HG03432 (cell line): ENCODE results near the gene OSCAR.
"Not testable (repeated sequence)": the region's sequence is repeated elsewhere in the genome, so short reads cannot be mapped to it uniquely, and the experiment has no call there.

ENCODE experiments used
- ATAC-seq: cut with Tn5 transposase; IDR thresholded peaks from one replicate; pipeline ENCODE4 v1.9.1; 2021; ENCODE audit warnings: mild to moderate bottlenecking, moderate library complexity; ENCODE audit not compliant: unreplicated experiment

Gene OSCAR

GRCh38 chr19:54127688-54128440 lies 27.3 kb upstream of the OSCAR start:
- ATAC-seq: no peak

DNA sequence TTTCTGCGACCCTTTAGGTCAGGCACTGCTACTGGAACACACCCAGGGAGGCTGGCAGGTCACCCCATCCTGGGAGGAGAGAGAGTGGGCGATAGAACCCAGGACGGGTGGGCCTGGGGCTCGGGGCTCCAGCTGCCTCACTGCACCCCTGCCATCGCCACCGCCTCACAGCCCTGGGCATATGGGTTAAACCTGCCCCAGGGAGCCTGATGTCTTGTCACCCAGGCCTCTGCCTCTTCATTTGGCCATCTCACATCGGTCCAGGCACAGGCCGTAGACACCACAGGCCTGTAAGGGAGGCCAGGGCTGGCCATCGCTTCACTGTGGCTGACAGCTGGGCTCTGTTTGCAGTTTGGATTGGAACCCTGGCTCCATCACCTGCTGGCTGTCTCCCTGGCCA lies 25.1 kb upstream of the OSCAR start:
- ATAC-seq: no peak

DNA sequence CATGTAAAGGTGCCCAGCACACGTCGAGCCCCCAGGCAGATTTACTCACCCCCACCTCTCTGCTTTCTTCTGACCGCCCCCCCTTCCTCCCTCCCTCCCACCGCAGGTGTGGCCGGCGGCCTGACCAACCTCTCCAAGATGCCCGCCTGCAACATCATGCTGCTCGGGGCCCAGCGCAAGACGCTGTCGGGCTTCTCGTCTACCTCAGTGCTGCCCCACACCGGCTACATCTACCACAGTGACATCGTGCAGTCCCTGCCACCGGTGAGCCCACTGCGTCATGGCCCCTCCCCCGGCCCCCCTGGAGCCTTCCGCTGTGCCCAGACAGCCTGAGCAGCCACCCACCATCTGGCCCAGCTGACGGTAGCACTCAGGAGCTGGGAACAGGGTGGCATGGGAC lies 23.8 kb upstream of the OSCAR start:
- ATAC-seq: no peak

GRCh38 chr19:54123682-54124081 lies 23.1 kb upstream of the OSCAR start:
- no peak for ATAC-seq

DNA sequence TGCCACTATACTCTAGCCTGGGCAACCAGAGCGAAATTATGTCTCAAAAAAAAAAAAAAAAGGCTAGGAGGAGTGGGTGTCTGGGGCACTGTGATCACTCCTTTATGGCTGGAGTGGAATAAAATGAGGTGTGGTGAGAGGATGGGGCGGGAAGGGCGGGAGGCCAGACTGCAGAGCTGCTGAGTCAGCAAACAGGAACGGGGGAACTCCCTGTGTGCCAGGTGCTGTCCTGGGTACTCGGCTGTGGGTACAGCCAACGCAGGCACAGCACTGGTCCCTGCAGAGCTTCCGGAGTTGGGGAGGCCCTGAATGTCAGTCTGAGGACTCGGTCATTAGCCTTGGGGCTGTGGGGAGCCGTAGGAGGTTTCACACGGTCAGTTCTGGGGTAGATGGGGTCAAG lies 20.7 kb upstream of the OSCAR start:
- ATAC-seq: no peak

GRCh38 chr19:54115109-54116063 lies 14.8 kb upstream of the OSCAR start, which contains the start of the genes PRPF31 and TFPT:
PRPF31 (plus strand) TSS chr19:54115754; CDS start chr19:54118279, 2,525 bp downstream.
TFPT (minus strand) TSS chr19:54115657; CDS start chr19:54115269, 388 bp downstream.
- ATAC-seq: peak; percentile 82

- no peak for ATAC-seq
Observed at GRCh38 chr19:54114340-54115108, 13.9 kb upstream of the OSCAR start.

- no peak for ATAC-seq
Observed at GRCh38 chr19:54109651-54110050, 9.0 kb upstream of the OSCAR start.

GRCh38 chr19:54108496-54108895 lies 7.9 kb upstream of the OSCAR start:
- ATAC-seq: no peak

DNA sequence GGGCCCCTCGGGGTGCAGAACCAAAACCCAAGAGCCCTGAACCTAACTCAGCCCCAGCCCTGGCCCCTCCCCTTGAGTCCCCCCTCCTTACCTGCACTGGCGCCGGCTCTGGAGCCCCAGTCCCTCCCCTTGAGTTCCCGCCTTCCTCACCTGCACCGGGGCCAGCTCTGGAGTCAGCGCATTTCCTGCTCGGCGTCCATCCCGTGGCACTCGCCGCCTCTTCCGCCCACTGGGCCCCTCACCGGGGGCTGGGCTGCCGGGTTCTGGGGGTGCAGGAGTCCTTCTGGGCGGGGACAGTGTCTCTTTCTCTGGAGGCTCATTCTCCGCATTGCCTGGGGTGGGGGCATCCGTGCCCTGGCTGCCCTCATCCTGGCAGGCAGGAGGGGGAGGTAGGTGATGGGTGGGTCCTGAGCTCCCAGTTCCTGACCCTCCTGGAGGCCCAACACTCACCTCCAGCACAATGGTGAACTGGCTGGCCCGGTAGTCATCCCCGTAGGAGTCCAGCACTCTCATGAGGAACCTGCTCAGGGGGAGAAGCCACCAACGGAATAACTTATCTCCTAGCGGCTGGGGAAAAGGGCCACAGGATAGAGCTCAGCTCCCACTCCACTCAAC lies 7.4 kb upstream of the OSCAR start:
- no peak for ATAC-seq

GRCh38 chr19:54106716-54107115 lies 6.1 kb upstream of the OSCAR start:
- ATAC-seq: no peak

- ATAC-seq: no peak
Observed at GRCh38 chr19:54105796-54106195, 5.2 kb upstream of the OSCAR start.

- no peak for ATAC-seq
Observed at GRCh38 chr19:54104998-54105715, 4.6 kb upstream of the OSCAR start.

DNA sequence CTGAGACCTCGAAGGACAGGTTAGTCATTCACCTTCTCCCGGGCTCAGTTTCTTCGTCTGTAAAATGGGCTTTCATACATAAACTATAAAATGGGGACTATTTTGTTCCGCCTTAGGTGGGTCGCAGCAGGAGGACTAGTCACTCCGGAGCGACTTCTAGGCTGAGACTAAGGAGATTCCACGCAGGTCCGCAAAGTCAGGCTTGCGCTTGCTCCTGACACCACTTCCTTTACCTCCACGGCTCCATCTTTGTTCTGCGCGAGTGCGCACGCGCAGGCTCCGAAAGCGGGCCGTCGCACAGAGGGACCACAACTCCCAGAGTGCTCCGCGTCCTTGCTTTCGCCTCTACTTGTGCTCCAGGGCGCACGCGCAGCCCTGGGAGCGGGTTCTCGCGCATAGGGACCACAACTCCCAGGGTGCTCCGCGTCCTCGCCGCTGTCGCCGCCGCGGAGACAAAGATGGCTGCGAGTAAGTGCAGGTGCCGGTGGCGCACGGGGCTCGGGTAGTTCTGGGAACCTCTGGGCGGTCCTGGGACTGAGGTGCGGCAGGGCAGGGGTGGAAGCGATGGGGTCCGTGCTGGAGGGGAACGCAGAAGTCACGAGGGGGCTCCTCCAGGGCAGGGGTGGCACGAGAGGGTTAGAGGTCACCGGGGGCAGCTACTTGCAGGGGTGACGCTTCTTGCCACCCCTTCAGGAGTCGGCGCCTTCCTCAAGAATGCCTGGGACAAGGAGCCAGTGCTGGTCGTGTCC lies 2.0 kb upstream of the OSCAR start, which contains the start of gene NDUFA3:
Gene NDUFA3, plus strand, starts transcription at position 435 of the 749 bp plus-strand sequence. Its CDS starts 24 bp downstream, at position 459.
- peak; percentile 94 for ATAC-seq

DNA sequence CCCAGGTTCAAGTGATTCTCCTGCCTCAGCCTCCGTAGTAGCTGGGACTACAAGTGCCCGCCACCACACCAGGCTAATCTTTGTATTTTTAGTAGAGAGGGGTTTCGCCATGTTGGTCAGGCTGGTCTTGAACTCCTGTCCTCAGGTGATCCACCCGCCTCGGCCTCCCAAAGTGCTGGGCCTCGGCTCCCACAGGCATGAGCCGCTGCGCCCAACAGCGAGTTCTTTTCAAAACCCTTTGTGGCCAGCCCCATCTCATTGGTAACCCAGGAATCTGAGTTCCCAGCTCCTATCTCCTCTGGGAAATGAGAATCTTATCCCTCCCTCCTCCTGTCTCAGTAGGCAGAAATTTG lies 724 bp downstream of the OSCAR start:
- not testable (repeated sequence) for ATAC-seq

DNA sequence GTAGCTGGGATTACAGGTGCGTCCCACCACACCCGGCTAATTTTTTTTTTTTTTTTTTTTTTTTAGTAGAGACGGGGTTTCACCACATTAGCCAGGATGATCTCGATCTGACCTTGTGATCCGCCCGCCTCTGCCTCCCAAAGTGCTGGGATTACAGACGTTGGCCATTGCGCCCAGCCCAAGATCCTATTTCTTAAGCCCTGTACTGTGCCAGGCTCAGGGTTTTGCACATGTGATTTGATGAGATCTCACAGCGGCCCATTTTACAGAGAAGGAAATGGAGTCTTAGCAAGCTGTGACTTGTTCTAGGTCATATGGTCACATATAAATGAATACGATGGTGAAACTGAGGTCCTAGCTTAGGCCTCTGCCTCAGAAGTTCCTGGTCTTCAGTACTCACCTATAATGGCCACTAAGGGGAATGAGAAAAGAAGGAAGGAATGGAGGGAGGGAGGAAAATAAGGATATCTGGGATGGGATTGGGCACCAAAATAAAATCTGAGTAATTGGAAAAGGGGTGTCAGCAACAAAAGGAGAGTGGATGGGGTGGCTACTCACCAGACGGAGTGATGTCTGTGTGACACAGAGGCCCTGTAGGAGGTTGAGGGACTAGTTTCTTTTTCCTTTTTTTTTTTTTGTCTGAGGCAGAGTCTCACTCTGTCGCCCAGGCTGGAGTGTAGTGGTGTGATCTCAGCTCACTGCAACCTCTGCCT lies 1.3 kb downstream of the OSCAR start:
- no peak for ATAC-seq

DNA sequence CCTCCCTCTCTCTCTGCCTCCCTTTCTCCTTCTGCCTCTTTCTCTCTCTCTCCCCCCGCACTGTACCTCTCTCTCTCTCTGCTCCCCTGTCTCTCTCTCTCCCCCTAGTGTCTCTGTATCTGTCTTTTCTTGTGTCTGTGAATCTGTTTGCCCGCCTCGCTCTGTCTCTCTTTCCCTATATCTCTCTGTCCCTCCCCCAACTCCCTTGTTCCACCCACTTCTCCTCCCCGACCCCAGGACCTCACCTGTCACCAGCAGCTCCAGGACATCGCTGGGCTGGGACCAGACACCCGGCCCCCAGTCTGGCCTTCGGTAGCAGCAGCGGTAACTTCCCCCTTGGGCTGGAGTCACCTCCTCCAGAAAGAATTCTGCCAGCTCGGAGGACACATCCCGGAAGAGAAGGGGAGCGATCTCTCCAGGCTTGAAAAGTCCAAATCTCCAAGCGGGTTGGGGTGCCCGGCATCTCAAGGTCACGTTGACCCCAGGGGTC lies 3.9 kb downstream of the OSCAR start:
- no peak for ATAC-seq

DNA sequence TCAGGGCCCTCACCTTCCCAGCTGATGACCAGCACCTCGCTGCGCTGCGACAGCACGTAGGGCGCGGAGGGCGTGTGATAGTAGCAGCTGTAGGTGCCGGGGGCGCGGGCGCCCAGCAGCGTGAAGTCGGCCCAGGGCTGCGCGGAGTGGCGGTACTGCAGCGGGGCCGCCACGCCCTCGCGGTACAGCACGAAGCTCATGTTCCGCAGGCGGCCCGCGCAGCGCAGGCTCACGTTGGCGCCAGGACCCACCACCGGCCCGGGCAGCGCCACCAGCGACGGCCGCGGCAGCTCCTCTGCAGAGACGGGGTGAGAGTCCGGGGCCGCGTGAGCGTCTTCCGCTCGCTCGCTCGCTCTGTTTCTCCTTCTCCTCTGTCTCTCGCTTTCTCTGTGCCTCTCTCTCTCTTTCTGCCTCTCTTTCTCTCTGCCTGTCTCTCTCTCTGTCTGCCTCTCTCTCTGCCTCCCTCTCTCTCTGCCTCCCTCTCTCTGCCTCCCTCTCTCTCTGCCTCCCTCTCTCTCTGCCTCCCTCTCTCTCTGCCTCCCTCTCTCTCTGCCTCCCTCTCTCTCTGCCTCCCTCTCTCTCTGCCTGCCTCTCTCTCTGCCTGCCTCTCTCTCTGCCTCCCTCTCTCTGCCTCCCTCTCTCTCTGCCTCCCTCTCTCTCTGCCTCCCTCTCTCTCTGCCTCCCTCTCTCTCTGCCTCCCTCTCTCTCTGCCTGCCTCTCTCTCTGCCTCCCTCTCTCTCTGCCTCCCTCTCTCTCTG lies 4.6 kb downstream of the OSCAR start:
- not testable (repeated sequence) for ATAC-seq
